Amniotic epithelial cell (primary cell): Measurements from ENCODE around the gene TMCC1.
"Not testable (repeated sequence)": the region's sequence is repeated elsewhere in the genome, so short reads cannot be mapped to it uniquely, and the experiment has no call there.

ENCODE experiments used
- DNase-seq: peaks from one replicate; pipeline ENCODE4 v3.0.0-alpha.2; 2010; ENCODE audit warnings: low read depth

TMCC1 gene

GRCh38 chr3:129836381-129837064 lies 57.0 kb downstream of the TMCC1 start:
- DNase-seq: peak; percentile 44

GRCh38 chr3:129835198-129835597 lies 58.3 kb downstream of the TMCC1 start:
- no peak for DNase-seq

GRCh38 chr3:129834580-129834979 lies 58.9 kb downstream of the TMCC1 start:
- DNase-seq: peak; percentile 34

- DNase-seq: not testable (repeated sequence)
These were observed 61.6 kb downstream of the TMCC1 start for GRCh38 chr3:129831942-129832341.

- no peak for DNase-seq
These were observed 62.0 kb downstream of the TMCC1 start for GRCh38 chr3:129831503-129831902.

GRCh38 chr3:129829640-129830039 lies 63.9 kb downstream of the TMCC1 start:
- DNase-seq: peak; percentile 90

GRCh38 chr3:129827765-129828164 lies 65.7 kb downstream of the TMCC1 start:
- DNase-seq: no peak

GRCh38 chr3:129824926-129825541 lies 68.5 kb downstream of the TMCC1 start:
- DNase-seq: peak; percentile 29

GRCh38 chr3:129822679-129823078 lies 70.8 kb downstream of the TMCC1 start:
- peak; percentile 85 for DNase-seq

GRCh38 chr3:129822241-129822640 lies 71.3 kb downstream of the TMCC1 start:
- no peak for DNase-seq

- no peak for DNase-seq
These were observed 72.9 kb downstream of the TMCC1 start for GRCh38 chr3:129820587-129820986.

GRCh38 chr3:129812589-129812988 lies 80.9 kb downstream of the TMCC1 start:
- no peak for DNase-seq

GRCh38 chr3:129809297-129809696 lies 84.2 kb downstream of the TMCC1 start:
- no peak for DNase-seq

- DNase-seq: no peak
These were observed 97.4 kb downstream of the TMCC1 start for GRCh38 chr3:129796146-129796545.

- peak; percentile 49 for DNase-seq
These were observed 98.1 kb downstream of the TMCC1 start for GRCh38 chr3:129795186-129796010.

GRCh38 chr3:129794311-129795185 lies 99.0 kb downstream of the TMCC1 start:
- DNase-seq: peak; percentile 20

GRCh38 chr3:129793942-129794310 lies 99.6 kb downstream of the TMCC1 start:
- DNase-seq: no peak

- peak; percentile 16 for DNase-seq
These were observed 100.2 kb downstream of the TMCC1 start for GRCh38 chr3:129793319-129793718.

GRCh38 chr3:129783470-129783869 lies 110.0 kb downstream of the TMCC1 start:
- DNase-seq: no peak

GRCh38 chr3:129778871-129779270 lies 114.6 kb downstream of the TMCC1 start:
- DNase-seq: no peak

- no peak for DNase-seq
These were observed 115.7 kb downstream of the TMCC1 start for GRCh38 chr3:129777806-129778205.

GRCh38 chr3:129775870-129776269 lies 117.6 kb downstream of the TMCC1 start:
- DNase-seq: no peak
